ENCODE data around the gene TEP1. TPM values are rescaled to one million over a fixed set of nuclear protein-coding genes. Genes with fewer than 3 reads are reported as not detected.

The TEP1 gene
- total RNA-seq (2014; rRNA removed; shearing (Covaris generic)), result 12.9 and 13.4 TPM in 2 replicates
- total RNA-seq (2022), result 26.8 and 31.1 TPM in 2 replicates
- Bru-seq, nascent RNA, result percentile 56 among the genes with signal in this experiment
- percentile 61 among the genes with signal in this experiment for BruChase-seq, experiment 1, labeled RNA remaining after a 6-hour chase
- percentile 64 among the genes with signal in this experiment for BruChase-seq, experiment 2, labeled RNA remaining after a 2-hour chase
- long read RNA-seq, partial matches to known transcripts, result 1 of 1 reads
- long read RNA-seq, other reads (novel, unspliced or antisense), result 0 of 1 reads

- Histone ChIP-seq H3K27ac (ENCODE audit: low read depth, low read length, poor library complexity, severe bottlenecking) (peak within 1 kb of the TSS; percentile 48), H3K9me3 (ENCODE audit: low read length) (no peaks in the 10 kb centered on the region), H4K20me1 (ENCODE audit: insufficient read depth, low read length) (no peaks in the 10 kb centered on the region), H3K79me2 (ENCODE audit: insufficient read depth, low read depth, low read length) (no peaks in the 10 kb centered on the region; the same call in 1 of the 2 replicates), H3K4me2 (ENCODE audit: low read length) (peak within 1 kb of the TSS; percentile 79), H3K9me2 (ENCODE audit: insufficient read depth, low read length) (no peaks in the 10 kb centered on the region), H2AFZ (ENCODE audit: low read length) (peak within 1 kb of the TSS; percentile 77), H3K4me1 (ENCODE audit: insufficient read depth, low read length, poor library complexity, severe bottlenecking) (peaks cover 37% of the 10 kb centered on the region), H3K4me3 (ENCODE audit: low read depth, low read length, poor library complexity, severe bottlenecking) (peak within 1 kb of the TSS; percentile 77), H3K36me3 (ENCODE audit: insufficient read depth, low read length) (peaks cover 1% of the 10 kb centered on the region; the same call in 1 of the 2 replicates)
- intact Hi-C loops (cut with micrococcal nuclease; ENCODE audit: unreplicated experiment), result loop anchor here (1.0 to 2.0 kb wide), 5 partner anchors 48 to 196 kb away; partner anchors contain the start of genes PARP2, PIP4P1 and PNP
- CTCF ChIA-PET (ENCODE audit: unreplicated experiment), result interaction anchor here (0.9 kb wide), 1 partner anchor 10 kb away, joined by 3 read pairs; no protein-coding TSS in a partner anchor
- peak; percentile 76 for DNase-seq (ENCODE audit: low spot score)
- TF ChIP-seq CTCF (conservative IDR thresholded peaks at IDR 0.05; ENCODE audit: low read length), result no peak
- no peak for TF ChIP-seq EZH2phosphoT487 (IDR thresholded peaks at IDR 0.05; ENCODE audit: borderline replicate concordance, low read depth, low read length)
- POLR2A ChIA-PET, result interaction anchor here (0.5 to 3.6 kb wide), 14 partner anchors 11 to 129 kb away, joined by 3 to 20 read pairs (median 4); partner anchors contain the start of genes APEX1, OSGEP and PARP2
- TSS peak; percentile 69 for BruUV-seq (replicated peaks)
Observed at GRCh38 chr14:20412876-20413743, at the start of gene TEP1. Gene TEP1, minus strand, starts transcription at chr14:20413501. Its CDS starts 5,062 bp downstream, at chr14:20408439.

GRCh38 chr14:20461225-20462141 lies 48.2 kb upstream of the TEP1 start, which contains the start of gene PIP4P1:
Gene PIP4P1, minus strand, starts transcription at chr14:20461434. Its CDS starts 109 bp downstream, at chr14:20461325.
- CTCF ChIA-PET (ENCODE audit: unreplicated experiment), result interaction anchor here (0.8 to 1.3 kb wide), 4 partner anchors 46 to 133 kb away, joined by 3 to 8 read pairs (median 4); partner anchors contain the start of gene CCNB1IP1
- peak; percentile 100 for DNase-seq (ENCODE audit: low spot score)

More at GRCh38 chr14:20461225-20462141, 48.2 kb upstream of the TEP1 start, which contains the start of gene PIP4P1:
- H3K9me2 ChIP-seq (ENCODE audit: insufficient read depth, low read length), result no peaks in the 10 kb centered on the region
- peaks cover 38% of the 10 kb centered on the region for H3K36me3 ChIP-seq (ENCODE audit: insufficient read depth, low read length)
- H2AFZ ChIP-seq (ENCODE audit: low read length), result peak within 1 kb of the TSS; percentile 55; the same call in 1 of the 2 replicates
- BruUV-seq (replicated peaks), result no TSS peak
- H3K27ac ChIP-seq (ENCODE audit: low read depth, low read length, poor library complexity, severe bottlenecking), result peak within 1 kb of the TSS; percentile 84
- no peak for TF ChIP-seq CTCF (conservative IDR thresholded peaks at IDR 0.05; ENCODE audit: low read length)
- TF ChIP-seq EZH2phosphoT487 (IDR thresholded peaks at IDR 0.05; ENCODE audit: borderline replicate concordance, low read depth, low read length), result no peak
- intact Hi-C loops (cut with micrococcal nuclease; ENCODE audit: unreplicated experiment), result loop anchor here (1.0 to 10.0 kb wide), 5 partner anchors 49 to 1463 kb away; partner anchors contain the start of genes PARP2, RNASE4, TEP1 and TTC5
- peak within 1 kb of the TSS; percentile 99 for H3K4me2 ChIP-seq (ENCODE audit: low read length)
- H4K20me1 ChIP-seq (ENCODE audit: insufficient read depth, low read length), result peaks cover 14% of the 10 kb centered on the region; the same call in 1 of the 2 replicates
- peak within 1 kb of the TSS; percentile 83 for H3K4me3 ChIP-seq (ENCODE audit: low read depth, low read length, poor library complexity, severe bottlenecking)
- peaks cover 57% of the 10 kb centered on the region for H3K4me1 ChIP-seq (ENCODE audit: insufficient read depth, low read length, poor library complexity, severe bottlenecking)
- POLR2A ChIA-PET, result interaction anchor here (0.6 to 5.4 kb wide), 24 partner anchors 8 to 1769 kb away, joined by 3 to 58 read pairs (median 4); partner anchors contain the start of genes CCNB1IP1, PARP2, PNP and TEP1
- peaks cover 39% of the 10 kb centered on the region for H3K79me2 ChIP-seq (ENCODE audit: insufficient read depth, low read depth, low read length)
- H3K9me3 ChIP-seq (ENCODE audit: low read length), result no peaks in the 10 kb centered on the region

Data from OCI-LY7 (cell line).